ENCODE results near the gene PCYOX1L.
A peak's percentile ranks its signal among the peaks of the same experiment; 100 is the strongest.

The PCYOX1L gene

GRCh38 chr5:149357370-149358293 lies at the start of gene PCYOX1L:
TSS of gene PCYOX1L (plus strand) at chr5:149358046. CDS start at chr5:149358069, 23 bp downstream.
- Histone ChIP-seq H3K36me3 (ENCODE audit: insufficient read depth, low read length) (peaks cover 23% of the 10 kb centered on the region), H2AFZ (ENCODE audit: low read depth, low read length) (peak within 1 kb of the TSS; percentile 96), H3K9me3 (ENCODE audit: low read length) (no peaks in the 10 kb centered on the region), H3K27me3 (ENCODE audit: insufficient read depth, low read length) (no peaks in the 10 kb centered on the region), H3K4me1 (ENCODE audit: insufficient read depth, low read length) (peaks cover 18% of the 10 kb centered on the region), H3K4me3 (ENCODE audit: low read length) (peak within 1 kb of the TSS; percentile 91)

- no peaks in the 10 kb centered on the region for H3K36me3 ChIP-seq (ENCODE audit: insufficient read depth, low read length)
- H3K9me3 ChIP-seq (ENCODE audit: low read length): no peaks in the 10 kb centered on the region
- H2AFZ ChIP-seq (ENCODE audit: low read depth, low read length): no peak overlapping the region
- no peaks in the 10 kb centered on the region for H3K4me1 ChIP-seq (ENCODE audit: insufficient read depth, low read length)
- H3K27me3 ChIP-seq (ENCODE audit: insufficient read depth, low read length): peaks cover 8% of the 10 kb centered on the region
- no peak overlapping the region for H3K4me3 ChIP-seq (ENCODE audit: low read length)
Measured at GRCh38 chr5:149309354-149309753, 48.5 kb upstream of the PCYOX1L start.

GRCh38 chr5:149310488-149310887 lies 47.4 kb upstream of the PCYOX1L start:
- Histone ChIP-seq H3K36me3 (ENCODE audit: insufficient read depth, low read length) (no peaks in the 10 kb centered on the region), H3K4me3 (ENCODE audit: low read length) (no peak overlapping the region), H2AFZ (ENCODE audit: low read depth, low read length) (no peak overlapping the region), H3K27me3 (ENCODE audit: insufficient read depth, low read length) (peaks cover 8% of the 10 kb centered on the region), H3K4me1 (ENCODE audit: insufficient read depth, low read length) (no peaks in the 10 kb centered on the region), H3K9me3 (ENCODE audit: low read length) (no peaks in the 10 kb centered on the region)

GRCh38 chr5:149310947-149311658 lies 46.7 kb upstream of the PCYOX1L start:
- H3K4me3 ChIP-seq (ENCODE audit: low read length): no peak overlapping the region

GRCh38 chr5:149313151-149313841 lies 44.5 kb upstream of the PCYOX1L start:
- Histone ChIP-seq H3K4me3 (ENCODE audit: low read length) (no peak overlapping the region), H3K36me3 (ENCODE audit: insufficient read depth, low read length) (no peaks in the 10 kb centered on the region), H2AFZ (ENCODE audit: low read depth, low read length) (no peak overlapping the region), H3K4me1 (ENCODE audit: insufficient read depth, low read length) (no peaks in the 10 kb centered on the region), H3K27me3 (ENCODE audit: insufficient read depth, low read length) (peaks cover 4% of the 10 kb centered on the region), H3K9me3 (ENCODE audit: low read length) (no peaks in the 10 kb centered on the region)

More at GRCh38 chr5:149310947-149311658, 46.7 kb upstream of the PCYOX1L start:
- Histone ChIP-seq H3K4me1 (ENCODE audit: insufficient read depth, low read length) (no peaks in the 10 kb centered on the region), H2AFZ (ENCODE audit: low read depth, low read length) (no peak overlapping the region), H3K27me3 (ENCODE audit: insufficient read depth, low read length) (peaks cover 4% of the 10 kb centered on the region), H3K36me3 (ENCODE audit: insufficient read depth, low read length) (no peaks in the 10 kb centered on the region), H3K9me3 (ENCODE audit: low read length) (no peaks in the 10 kb centered on the region)

- H2AFZ ChIP-seq (ENCODE audit: low read depth, low read length): no peak overlapping the region
- H3K36me3 ChIP-seq (ENCODE audit: insufficient read depth, low read length): no peaks in the 10 kb centered on the region
- H3K27me3 ChIP-seq (ENCODE audit: insufficient read depth, low read length): peaks cover 4% of the 10 kb centered on the region
- H3K4me3 ChIP-seq (ENCODE audit: low read length): no peak overlapping the region
- no peaks in the 10 kb centered on the region for H3K4me1 ChIP-seq (ENCODE audit: insufficient read depth, low read length)
- no peaks in the 10 kb centered on the region for H3K9me3 ChIP-seq (ENCODE audit: low read length)
Measured at GRCh38 chr5:149314571-149315111, 43.2 kb upstream of the PCYOX1L start.

- Histone ChIP-seq H2AFZ (ENCODE audit: low read depth, low read length) (no peak overlapping the region), H3K9me3 (ENCODE audit: low read length) (no peaks in the 10 kb centered on the region), H3K36me3 (ENCODE audit: insufficient read depth, low read length) (no peaks in the 10 kb centered on the region), H3K27me3 (ENCODE audit: insufficient read depth, low read length) (peaks cover 4% of the 10 kb centered on the region), H3K4me3 (ENCODE audit: low read length) (no peak overlapping the region), H3K4me1 (ENCODE audit: insufficient read depth, low read length) (no peaks in the 10 kb centered on the region)
Measured at GRCh38 chr5:149315753-149316152, 42.1 kb upstream of the PCYOX1L start.

- Histone ChIP-seq H3K4me3 (ENCODE audit: low read length) (no peak overlapping the region), H3K9me3 (ENCODE audit: low read length) (no peaks in the 10 kb centered on the region), H3K27me3 (ENCODE audit: insufficient read depth, low read length) (peaks cover 4% of the 10 kb centered on the region), H2AFZ (ENCODE audit: low read depth, low read length) (no peak overlapping the region), H3K36me3 (ENCODE audit: insufficient read depth, low read length) (no peaks in the 10 kb centered on the region), H3K4me1 (ENCODE audit: insufficient read depth, low read length) (no peaks in the 10 kb centered on the region)
Measured at GRCh38 chr5:149317281-149318048, 40.4 kb upstream of the PCYOX1L start.

GRCh38 chr5:149319174-149319573 lies 38.7 kb upstream of the PCYOX1L start:
- H3K4me3 ChIP-seq (ENCODE audit: low read length): no peak overlapping the region
- H2AFZ ChIP-seq (ENCODE audit: low read depth, low read length): no peak overlapping the region
- peaks cover under 1% of the 10 kb centered on the region for H3K27me3 ChIP-seq (ENCODE audit: insufficient read depth, low read length)
- H3K4me1 ChIP-seq (ENCODE audit: insufficient read depth, low read length): no peaks in the 10 kb centered on the region
- H3K36me3 ChIP-seq (ENCODE audit: insufficient read depth, low read length): no peaks in the 10 kb centered on the region
- H3K9me3 ChIP-seq (ENCODE audit: low read length): no peaks in the 10 kb centered on the region

- H3K36me3 ChIP-seq (ENCODE audit: insufficient read depth, low read length): no peaks in the 10 kb centered on the region
- H3K27me3 ChIP-seq (ENCODE audit: insufficient read depth, low read length): no peaks in the 10 kb centered on the region
- no peak overlapping the region for H3K4me3 ChIP-seq (ENCODE audit: low read length)
- no peaks in the 10 kb centered on the region for H3K9me3 ChIP-seq (ENCODE audit: low read length)
- H3K4me1 ChIP-seq (ENCODE audit: insufficient read depth, low read length): no peaks in the 10 kb centered on the region
- no peak overlapping the region for H2AFZ ChIP-seq (ENCODE audit: low read depth, low read length)
Measured at GRCh38 chr5:149320791-149321330, 37.0 kb upstream of the PCYOX1L start.

- H3K9me3 ChIP-seq (ENCODE audit: low read length): no peaks in the 10 kb centered on the region
- H3K4me3 ChIP-seq (ENCODE audit: low read length): no peak overlapping the region
- H3K36me3 ChIP-seq (ENCODE audit: insufficient read depth, low read length): no peaks in the 10 kb centered on the region
- no peaks in the 10 kb centered on the region for H3K27me3 ChIP-seq (ENCODE audit: insufficient read depth, low read length)
- H2AFZ ChIP-seq (ENCODE audit: low read depth, low read length): no peak overlapping the region
- no peaks in the 10 kb centered on the region for H3K4me1 ChIP-seq (ENCODE audit: insufficient read depth, low read length)
Measured at GRCh38 chr5:149322518-149322917, 35.3 kb upstream of the PCYOX1L start.

GRCh38 chr5:149323210-149323609 lies 34.6 kb upstream of the PCYOX1L start:
- no peaks in the 10 kb centered on the region for H3K36me3 ChIP-seq (ENCODE audit: insufficient read depth, low read length)
- H3K4me3 ChIP-seq (ENCODE audit: low read length): no peak overlapping the region
- H3K27me3 ChIP-seq (ENCODE audit: insufficient read depth, low read length): no peaks in the 10 kb centered on the region
- no peaks in the 10 kb centered on the region for H3K9me3 ChIP-seq (ENCODE audit: low read length)
- no peaks in the 10 kb centered on the region for H3K4me1 ChIP-seq (ENCODE audit: insufficient read depth, low read length)
- H2AFZ ChIP-seq (ENCODE audit: low read depth, low read length): no peak overlapping the region

Measured in neuron (in vitro differentiated cells).